ENCODE measurements around the gene BTN3A1.
"Not testable (repeated sequence)": the region's sequence is repeated elsewhere in the genome, so short reads cannot be mapped to it uniquely, and the experiment has no call there.

Gene BTN3A1

GRCh38 chr6:26454631-26455030, 52.6 kb downstream of the BTN3A1 start:
- Mint-ChIP-seq H3K4me1 (peaks cover 24 to 25% of the 10 kb centered on the region in 2 donors), H3K36me3 (peaks cover 19 to 25% of the 10 kb centered on the region in 2 donors), H3K4me3 (no peak overlapping the region), H3K27ac (no peak overlapping the region), H3K27me3 (no peaks in the 10 kb centered on the region), H3K9me3 (no peaks in the 10 kb centered on the region)
- ATAC-seq (replicated peaks) (no peak), DNase-seq (no peak)

- Mint-ChIP-seq H3K4me1 (peaks cover 29 to 30% of the 10 kb centered on the region in 2 donors), H3K4me3 (no peak overlapping the region)
- no peak for ATAC-seq (replicated peaks)
These were observed 53.4 kb downstream of the BTN3A1 start for GRCh38 chr6:26455357-26455970.

GRCh38 chr6:26457264-26457805, 55.3 kb downstream of the BTN3A1 start:
- Mint-ChIP-seq H3K4me1 (peaks cover 33 to 44% of the 10 kb centered on the region in 2 donors), H3K36me3 (peaks cover 25 to 31% of the 10 kb centered on the region in 2 donors), H3K4me3 (peak overlapping the region; percentile 96 to 99)

More at GRCh38 chr6:26455357-26455970, 53.4 kb downstream of the BTN3A1 start:
- peaks cover 18 to 22% of the 10 kb centered on the region in 2 donors for H3K36me3 Mint-ChIP-seq
- no peaks in the 10 kb centered on the region for H3K27me3 Mint-ChIP-seq
- DNase-seq: no peak
- no peaks in the 10 kb centered on the region for H3K9me3 Mint-ChIP-seq
- no peak overlapping the region for H3K27ac Mint-ChIP-seq

GRCh38 chr6:26457806-26458688, 56.0 kb downstream of the BTN3A1 start, which contains the start of gene BTN2A1:
TSS of gene BTN2A1 (plus strand) at chr6:26457955. CDS start at chr6:26458637, 682 bp downstream.
- H3K4me1 Mint-ChIP-seq: peaks cover 35 to 50% of the 10 kb centered on the region in 2 donors
- H3K9me3 Mint-ChIP-seq: no peaks in the 10 kb centered on the region
- peak within 1 kb of the TSS; percentile 99 for H3K27ac Mint-ChIP-seq
- peak within 1 kb of the TSS; percentile 96 to 99 for H3K4me3 Mint-ChIP-seq
- ATAC-seq (replicated peaks) (peak; percentile 98), DNase-seq (peak; percentile 62)
- H3K27me3 Mint-ChIP-seq: no peaks in the 10 kb centered on the region
- peaks cover 32 to 38% of the 10 kb centered on the region in 2 donors for H3K36me3 Mint-ChIP-seq

More at GRCh38 chr6:26457264-26457805, 55.3 kb downstream of the BTN3A1 start:
- Mint-ChIP-seq H3K27ac (peak overlapping the region; percentile 99), H3K27me3 (no peaks in the 10 kb centered on the region), H3K9me3 (no peaks in the 10 kb centered on the region)
- ATAC-seq (replicated peaks) (peak; percentile 32 to 37), DNase-seq (no peak)

- Mint-ChIP-seq H3K27me3 (no peaks in the 10 kb centered on the region), H3K27ac (peak overlapping the region; percentile 87), H3K36me3 (peaks cover 44 to 50% of the 10 kb centered on the region in 2 donors), H3K9me3 (no peaks in the 10 kb centered on the region), H3K4me3 (peak overlapping the region; percentile 71 to 72), H3K4me1 (peaks cover 44 to 60% of the 10 kb centered on the region in 2 donors)
- DNase-seq: no peak
- no peak for ATAC-seq (replicated peaks)
These were observed 57.1 kb downstream of the BTN3A1 start for GRCh38 chr6:26459023-26459810.

GRCh38 chr6:26461353-26461752, 59.3 kb downstream of the BTN3A1 start:
- H3K4me3 Mint-ChIP-seq; H3K27ac Mint-ChIP-seq; H3K27me3 Mint-ChIP-seq; ATAC-seq (replicated peaks); H3K9me3 Mint-ChIP-seq; DNase-seq: not testable (repeated sequence)
- peaks cover 53 to 68% of the 10 kb centered on the region in 2 donors for H3K36me3 Mint-ChIP-seq
- H3K4me1 Mint-ChIP-seq: peaks cover 43 to 71% of the 10 kb centered on the region in 2 donors

GRCh38 chr6:26464014-26464413, 61.9 kb downstream of the BTN3A1 start:
- no peaks in the 10 kb centered on the region for H3K27me3 Mint-ChIP-seq
- peaks cover 63 to 82% of the 10 kb centered on the region in 2 donors for H3K36me3 Mint-ChIP-seq
- DNase-seq: no peak
- no peak overlapping the region for H3K4me3 Mint-ChIP-seq
- H3K27ac Mint-ChIP-seq: peak overlapping the region; percentile 60
- no peak for ATAC-seq (replicated peaks)
- peaks cover 42 to 70% of the 10 kb centered on the region in 2 donors for H3K4me1 Mint-ChIP-seq
- H3K9me3 Mint-ChIP-seq: peaks cover 0 to 4% of the 10 kb centered on the region in 2 donors

GRCh38 chr6:26464416-26465131, 62.5 kb downstream of the BTN3A1 start:
- ATAC-seq (replicated peaks) (no peak), DNase-seq (no peak)
- Mint-ChIP-seq H3K4me3 (no peak overlapping the region), H3K4me1 (peaks cover 40 to 66% of the 10 kb centered on the region in 2 donors), H3K27me3 (no peaks in the 10 kb centered on the region), H3K9me3 (peaks cover 0 to 4% of the 10 kb centered on the region in 2 donors), H3K27ac (peak overlapping the region; percentile 60), H3K36me3 (peaks cover 61 to 80% of the 10 kb centered on the region in 2 donors)

All from stimulated activated naive B cell treated with anti-CD40 and anti-IgM and Interleukin-4, amounts not matched to agents 10 μg/mL and 1 μg/mL and 100 μg/mL, for 72 hours (primary cell).